HG02870 (cell line): ENCODE results near the gene ENTREP1.

Experiments
- ATAC-seq: cut with Tn5 transposase; IDR thresholded peaks from one replicate; pipeline ENCODE4 v1.9.1; 2021; ENCODE audit warnings: mild to moderate bottlenecking, moderate library complexity; ENCODE audit not compliant: unreplicated experiment

Gene ENTREP1

GRCh38 chr9:69357821-69358220 is 32.8 kb downstream of the ENTREP1 start:
- no peak for ATAC-seq

DNA sequence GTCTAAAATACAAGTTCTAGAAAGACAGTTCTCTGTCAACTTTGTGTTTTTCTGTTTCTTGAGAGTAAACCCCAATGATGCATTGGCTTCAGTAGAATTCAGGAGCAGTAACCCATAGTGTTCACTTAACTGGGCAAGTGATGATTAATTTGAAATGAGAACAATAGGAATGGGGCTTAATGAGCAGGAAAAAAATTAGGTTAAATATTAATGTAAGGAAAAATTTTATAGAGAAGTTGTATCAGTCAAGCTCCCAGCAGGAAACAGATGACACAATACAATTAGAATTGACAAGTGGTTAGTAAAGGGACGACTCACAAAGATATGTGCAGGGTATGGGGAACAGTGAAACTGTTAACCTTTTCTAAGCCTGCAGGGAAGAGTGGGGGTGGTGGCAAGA is 38.2 kb downstream of the ENTREP1 start:
- no peak for ATAC-seq

DNA sequence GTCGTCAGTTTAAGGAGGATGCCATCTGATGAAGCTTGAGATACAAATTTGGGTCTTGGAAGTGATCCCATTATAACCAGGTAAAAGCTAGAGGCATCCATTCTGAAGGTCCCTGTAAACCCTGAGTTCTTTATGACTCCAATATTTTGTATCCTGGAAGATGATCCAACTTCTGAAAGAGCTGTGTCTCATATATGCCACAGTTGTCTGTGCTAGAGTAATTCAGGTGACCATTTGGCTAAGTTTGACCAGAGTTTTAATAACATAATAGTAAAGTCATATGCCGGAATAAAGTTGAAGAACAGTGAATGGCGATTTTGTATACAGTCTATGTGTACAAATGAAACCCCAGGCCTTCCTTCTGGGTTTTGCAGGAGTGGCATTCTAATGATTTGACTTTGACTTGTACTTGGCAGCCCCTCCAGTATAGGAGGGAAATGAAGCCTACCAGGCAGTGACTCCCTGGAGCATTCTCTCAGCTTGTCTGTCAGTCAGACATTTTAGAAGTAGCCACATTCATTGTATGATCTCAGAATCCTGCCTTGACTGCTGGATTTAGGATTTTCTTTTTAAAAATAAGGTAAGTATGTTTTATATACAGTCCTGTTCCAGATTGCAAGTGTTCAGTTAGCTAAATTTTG is 39.6 kb downstream of the ENTREP1 start:
- no peak for ATAC-seq

DNA sequence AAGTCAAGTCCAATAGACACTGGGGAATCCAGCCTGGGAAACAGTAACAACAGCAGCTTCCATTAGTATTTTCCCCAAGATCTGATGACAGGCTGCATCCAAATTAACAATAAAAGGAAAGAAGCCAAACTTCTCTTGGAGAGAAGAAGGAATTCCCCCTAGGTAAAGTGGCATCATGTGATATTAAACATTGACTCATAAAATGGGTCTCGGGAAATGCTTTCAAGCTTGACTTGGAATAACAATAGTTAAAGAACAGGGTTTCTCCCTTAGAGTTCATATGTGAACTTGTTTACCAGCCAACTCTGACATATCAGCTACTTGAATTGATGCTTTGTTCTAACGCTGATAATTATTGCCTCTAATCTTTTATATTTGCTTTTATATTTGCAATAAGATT is 45.4 kb downstream of the ENTREP1 start:
- no peak for ATAC-seq

DNA sequence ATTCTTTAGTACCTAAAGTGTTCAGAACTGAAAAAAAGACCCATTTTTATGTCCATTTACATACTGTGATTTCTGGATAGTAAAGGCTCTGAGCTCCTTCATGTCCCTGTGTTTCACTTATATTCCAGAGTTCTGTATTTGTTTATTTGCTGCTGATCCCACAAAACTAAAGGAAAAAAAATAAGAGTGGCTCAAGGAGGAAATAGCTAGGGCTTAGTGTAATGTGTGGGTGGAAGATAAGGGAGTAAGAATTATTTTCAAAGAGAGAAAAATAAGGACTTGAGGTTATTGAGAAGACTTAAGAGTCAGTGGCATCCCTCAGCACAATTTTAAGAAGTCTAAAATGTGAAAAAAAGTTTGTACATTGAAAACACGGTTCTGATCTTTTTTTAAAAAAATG is 46.0 kb downstream of the ENTREP1 start:
- ATAC-seq = no peak

DNA sequence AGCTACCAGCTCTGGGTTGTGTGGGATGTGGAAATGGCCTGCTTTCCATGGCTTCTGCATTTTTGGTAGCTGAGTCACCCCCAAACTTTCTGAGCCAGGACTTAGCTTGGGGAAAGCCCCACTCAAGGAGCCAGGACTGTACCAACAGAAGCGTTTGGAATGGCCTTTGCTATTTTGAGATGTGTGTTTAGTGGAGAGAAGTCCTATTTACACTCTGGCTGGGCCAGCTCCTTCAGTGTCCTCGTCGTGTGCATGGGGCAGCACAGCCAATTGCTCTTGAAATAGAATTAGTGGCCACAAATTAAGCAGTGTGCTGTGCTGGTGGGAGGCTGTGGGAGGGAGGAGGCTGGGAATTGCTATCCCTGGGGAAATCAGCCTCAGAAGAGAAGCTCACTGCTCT is 51.6 kb downstream of the ENTREP1 start:
- ATAC-seq = no peak

GRCh38 chr9:69377291-69377690 is 52.3 kb downstream of the ENTREP1 start:
- ATAC-seq = no peak

DNA sequence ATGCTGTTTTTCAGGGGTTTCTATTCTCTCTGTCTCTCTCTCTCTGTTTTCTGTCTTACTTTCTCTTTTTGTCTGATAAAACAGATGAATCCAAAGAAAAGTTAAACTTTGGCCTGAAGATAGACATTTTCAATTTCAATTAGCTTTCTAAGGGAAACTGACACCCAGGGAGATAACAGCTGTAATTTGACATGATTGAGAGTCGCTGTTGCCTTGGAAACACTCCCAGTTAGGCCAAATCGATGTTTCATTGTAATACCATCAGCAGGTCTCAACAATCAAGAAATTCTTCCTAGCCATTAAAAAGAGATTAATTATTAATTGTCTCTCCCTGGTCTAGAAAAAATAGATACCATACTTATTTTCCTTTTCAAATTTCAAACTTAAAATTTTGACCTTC is 53.0 kb downstream of the ENTREP1 start:
- ATAC-seq = no peak

GRCh38 chr9:69379270-69379982 is 54.4 kb downstream of the ENTREP1 start:
- ATAC-seq = no peak

- no peak for ATAC-seq
These were observed 55.3 kb downstream of the ENTREP1 start for GRCh38 chr9:69380301-69380700.

DNA sequence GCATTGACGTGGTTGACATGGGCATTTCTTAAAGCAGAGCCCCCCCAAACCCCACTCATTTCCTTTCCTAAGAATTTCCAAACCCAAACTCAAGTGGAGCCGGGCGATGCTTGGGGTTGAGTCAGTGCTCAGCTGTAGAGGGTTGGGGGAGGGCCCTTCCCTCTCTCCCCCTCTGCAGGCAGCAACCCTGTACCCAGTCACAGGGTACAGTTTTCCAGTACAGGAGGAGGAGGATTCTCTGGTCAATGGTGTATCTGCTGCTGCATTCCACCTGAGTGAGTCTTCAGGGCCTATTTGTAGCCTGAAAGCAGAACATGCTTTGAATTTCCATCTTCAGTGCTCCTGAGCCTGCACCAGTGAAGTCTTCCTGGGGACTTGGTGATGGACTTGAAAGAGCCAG is 55.8 kb downstream of the ENTREP1 start:
- no peak for ATAC-seq

DNA sequence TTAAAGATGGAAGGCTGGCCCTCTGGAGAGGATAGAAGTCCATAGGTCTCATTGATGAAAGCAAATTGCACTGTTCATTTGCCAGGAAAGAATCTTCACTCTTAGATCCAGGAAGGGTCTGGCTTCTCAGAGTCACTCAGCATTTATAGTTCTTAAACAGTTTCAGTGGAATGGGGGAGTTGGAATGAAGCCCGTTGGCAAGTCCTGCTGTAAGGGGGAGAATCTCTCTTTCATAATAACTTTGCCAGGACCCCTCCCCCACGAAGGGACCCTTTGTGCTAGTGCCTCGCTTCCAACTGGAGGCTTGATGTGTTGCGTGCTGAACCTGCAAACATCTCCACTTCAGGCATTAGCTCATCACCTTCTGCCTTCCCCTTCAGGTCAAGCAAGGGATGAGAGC is 57.1 kb downstream of the ENTREP1 start:
- no peak for ATAC-seq

DNA sequence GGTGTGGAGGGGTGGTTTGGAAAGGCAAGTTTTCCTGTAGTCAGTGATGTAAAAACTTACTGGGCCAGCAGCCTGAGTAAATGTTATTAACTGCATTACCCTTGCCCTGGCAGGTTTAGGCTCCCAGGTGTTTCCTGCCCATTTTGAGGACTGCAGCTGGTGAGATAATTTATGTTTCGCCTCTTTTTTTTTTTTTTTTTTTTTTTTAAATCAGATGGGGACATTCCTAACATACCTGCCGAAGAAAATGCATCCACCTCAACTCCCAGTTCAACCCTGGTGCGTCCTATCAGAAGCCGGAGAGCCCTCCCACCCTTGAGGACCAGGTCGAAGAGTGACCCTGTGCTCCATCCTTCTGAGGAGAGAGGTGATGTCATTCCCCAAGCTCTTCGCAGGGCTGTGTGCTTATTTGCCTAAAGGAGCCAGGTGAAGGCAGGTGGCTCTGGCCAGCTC is 60.6 kb downstream of the ENTREP1 start:
- no peak for ATAC-seq

DNA sequence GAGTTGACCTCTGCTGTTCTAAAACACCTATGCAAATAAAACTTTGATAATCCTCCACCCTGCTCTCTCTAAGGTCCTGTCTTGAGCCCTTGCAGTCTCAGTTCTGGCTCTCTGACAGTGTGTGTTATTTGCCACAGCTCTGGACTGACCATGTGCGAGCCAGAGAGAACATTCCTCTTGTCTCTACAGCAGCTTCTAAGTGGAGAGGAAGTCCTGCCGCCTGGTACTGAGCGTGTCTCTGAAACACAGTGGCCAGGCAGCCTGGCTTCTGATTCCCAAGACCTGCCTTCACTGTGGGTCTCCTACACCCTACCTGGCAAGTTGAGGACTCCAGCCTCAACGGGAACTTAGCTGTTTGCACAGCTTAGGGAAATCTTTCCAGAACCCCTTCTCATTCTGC is 61.6 kb downstream of the ENTREP1 start:
- ATAC-seq = no peak

- no peak for ATAC-seq
These were observed 63.6 kb downstream of the ENTREP1 start for GRCh38 chr9:69388596-69388995.

- ATAC-seq = no peak
These were observed 64.5 kb downstream of the ENTREP1 start for GRCh38 chr9:69389437-69389995.

DNA sequence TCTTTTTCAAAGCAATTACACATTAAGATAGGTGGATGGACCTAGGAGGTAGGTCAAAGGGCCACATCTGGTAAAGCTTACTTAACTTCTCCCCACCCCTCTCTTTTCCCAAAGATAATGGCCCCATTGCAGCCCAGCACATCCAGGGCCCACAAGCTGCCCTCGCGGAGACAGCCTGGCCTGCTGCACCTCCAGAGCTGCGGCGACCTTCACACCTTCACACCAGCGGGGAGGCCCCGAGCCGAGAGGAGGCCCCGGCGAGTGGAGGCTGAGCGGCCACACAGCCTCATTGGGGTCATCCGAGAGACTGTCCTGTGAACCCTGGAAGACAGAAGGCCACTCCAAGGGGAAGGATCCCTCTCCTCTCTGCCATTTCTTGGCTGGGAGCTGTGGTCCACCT is 66.5 kb downstream of the ENTREP1 start:
- no peak for ATAC-seq

GRCh38 chr9:69391946-69392345 is 66.9 kb downstream of the ENTREP1 start:
- ATAC-seq = no peak

- no peak for ATAC-seq
These were observed 67.8 kb downstream of the ENTREP1 start for GRCh38 chr9:69392826-69393225.

DNA sequence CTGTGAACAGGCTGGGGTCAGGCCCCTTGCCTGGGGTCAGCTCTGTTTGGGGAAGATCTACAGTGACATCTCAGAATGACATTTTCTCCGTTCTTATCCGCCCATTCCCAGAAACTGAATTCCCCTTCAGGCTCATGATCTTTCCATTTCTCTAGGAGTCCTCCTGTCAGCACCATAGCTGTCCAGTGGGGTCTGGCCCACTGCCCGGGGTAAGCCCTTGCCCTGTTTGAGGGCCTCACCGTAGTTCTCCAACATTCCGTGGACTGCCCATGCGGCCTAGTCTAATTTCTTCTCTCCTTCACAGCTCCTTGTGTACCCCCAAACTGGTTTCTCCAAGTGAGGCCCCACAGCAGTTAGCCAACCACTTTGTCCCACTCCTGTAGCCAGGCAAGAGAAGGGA is 68.4 kb downstream of the ENTREP1 start:
- no peak for ATAC-seq

GRCh38 chr9:69395718-69396117 is 70.7 kb downstream of the ENTREP1 start:
- no peak for ATAC-seq

- no peak for ATAC-seq
These were observed 71.7 kb downstream of the ENTREP1 start for GRCh38 chr9:69396759-69397158.
